Suprapubic skin (tissue), 4 donors: ENCODE measurements around the gene SEC24B. TPM values are rescaled to one million over a fixed set of nuclear protein-coding genes. Genes with fewer than 3 reads are reported as not detected.

Experiments used
- DNase-seq, 2 donors: peaks; one replicate each; pipeline ENCODE4 v3.0.0-alpha.2; 2019; ENCODE audit warnings: low spot score in 2 of 2
- H3K27ac ChIP-seq: fragments of 200-600 bp; sonication (generic); one replicate; pipeline ENCODE4 v1.5.1; 2019
- H3K27me3 ChIP-seq: fragments of 200-600 bp; sonication (generic); one replicate; pipeline ENCODE4 v1.5.1; 2019
- H3K36me3 ChIP-seq: fragments of 200-600 bp; sonication (generic); one replicate; pipeline ENCODE4 v1.5.1; 2019
- H3K4me1 ChIP-seq: fragments of 200-600 bp; sonication (generic); one replicate; pipeline ENCODE4 v1.5.1; 2019
- H3K4me3 ChIP-seq: fragments of 200-600 bp; sonication (generic); one replicate; pipeline ENCODE4 v1.5.1; 2019; ENCODE audit warnings: mild to moderate bottlenecking
- H3K9me3 ChIP-seq: fragments of 200-600 bp; sonication (generic); one replicate; pipeline ENCODE4 v1.5.1; 2019
- CTCF ChIP-seq, 2 donors: fragments of 200-600 bp in 1 of 2; fragments of 450-650 bp in 1 of 2; sonication (generic) in 1 of 2; IDR thresholded peaks; one replicate each; pipeline ENCODE4 v1.5.1; 2016 to 2019; ENCODE audit warnings: antibody characterized with exemption in 2 of 2, mild to moderate bottlenecking in 1 of 2, moderate library complexity in 1 of 2
- EP300 ChIP-seq: sonication (generic); formaldehyde crosslinking; IDR thresholded peaks from one replicate; pipeline ENCODE4 v1.6.1; 2017; ENCODE audit warnings: antibody characterized with exemption
- POLR2A ChIP-seq, 2 donors: fragments of 450-650 bp; IDR thresholded peaks; one replicate each; pipeline ENCODE4 v1.6.1; 2017; ENCODE audit warnings: antibody characterized with exemption in 2 of 2, mild to moderate bottlenecking in 2 of 2, moderate library complexity in 2 of 2
- POLR2AphosphoS5 ChIP-seq, 3 donors: sonication (generic); formaldehyde crosslinking; IDR thresholded peaks; one replicate each; pipeline ENCODE4 v1.6.1; 2017; ENCODE audit warnings: antibody characterized with exemption in 3 of 3
- WGBS: methylation state at CpG from one replicate; pipeline ENCODE4 v1.1.5; 2018; 5-methylcytosine and 5-hydroxymethylcytosine counted together
- total RNA-seq, 4 donors: library from RNA; depleted of rRNA; stranded (reverse); fragments of >200 nt; gene quantifications; one replicate each; pipeline ENCODE4 v1.1.0, GENCODE V29; 2016

SEC24B gene
- total RNA-seq, 4 donors from 2014 or later: 38.6 to 77.6 (median 46.1) TPM

- Histone ChIP-seq H3K27ac (no peak overlapping the region), H3K36me3 (no peaks in the 10 kb centered on the region), H3K9me3 (no peaks in the 10 kb centered on the region), H3K4me1 (peaks cover 8% of the 10 kb centered on the region), H3K27me3 (no peaks in the 10 kb centered on the region), H3K4me3 (no peak overlapping the region)
- DNase-seq: no peak
- WGBS: 84% methylated on average over 3 of the region's 3 CpGs
- TF ChIP-seq EP300: no peak
- TF ChIP-seq POLR2A (IDR thresholded peaks at IDR 0.05): no peak
- TF ChIP-seq POLR2AphosphoS5 (IDR thresholded peaks at IDR 0.05): no peak
- no peak for TF ChIP-seq CTCF (IDR thresholded peaks at IDR 0.05)
These were observed 24.9 kb upstream of the SEC24B start for GRCh38 chr4:109408711-109409110.

- WGBS: 94% methylated on average over 9 of the region's 9 CpGs
- no peak for TF ChIP-seq EP300
- TF ChIP-seq POLR2A (IDR thresholded peaks at IDR 0.05): no peak
- TF ChIP-seq POLR2AphosphoS5 (IDR thresholded peaks at IDR 0.05): no peak
- TF ChIP-seq CTCF (IDR thresholded peaks at IDR 0.05): no peak
- Histone ChIP-seq H3K9me3 (no peaks in the 10 kb centered on the region), H3K4me3 (no peak overlapping the region), H3K4me1 (peaks cover 8% of the 10 kb centered on the region), H3K36me3 (no peaks in the 10 kb centered on the region), H3K27me3 (no peaks in the 10 kb centered on the region), H3K27ac (no peak overlapping the region)
- DNase-seq: no peak
These were observed 23.4 kb upstream of the SEC24B start for GRCh38 chr4:109410226-109410625.

- 72% methylated on average over 3 of the region's 3 CpGs for WGBS
- Histone ChIP-seq H3K4me3 (no peak overlapping the region), H3K27ac (no peak overlapping the region), H3K4me1 (peaks cover 8% of the 10 kb centered on the region), H3K36me3 (no peaks in the 10 kb centered on the region), H3K9me3 (no peaks in the 10 kb centered on the region), H3K27me3 (no peaks in the 10 kb centered on the region)
- no peak for DNase-seq
- TF ChIP-seq POLR2A (IDR thresholded peaks at IDR 0.05): no peak
These were observed 22.8 kb upstream of the SEC24B start for GRCh38 chr4:109410776-109411175.

GRCh38 chr4:109411964-109412363 lies 21.7 kb upstream of the SEC24B start:
- H3K4me1 ChIP-seq: peaks cover 8% of the 10 kb centered on the region
- no peak overlapping the region for H3K4me3 ChIP-seq
- H3K36me3 ChIP-seq: no peaks in the 10 kb centered on the region
- no peak for DNase-seq
- no peak for TF ChIP-seq CTCF (IDR thresholded peaks at IDR 0.05)
- TF ChIP-seq EP300: no peak
- no peak for TF ChIP-seq POLR2A (IDR thresholded peaks at IDR 0.05)
- no peak for TF ChIP-seq POLR2AphosphoS5 (IDR thresholded peaks at IDR 0.05)
- H3K27ac ChIP-seq: no peak overlapping the region
- H3K27me3 ChIP-seq: no peaks in the 10 kb centered on the region
- whole genome bisulfite sequencing: 53% methylated on average over 2 of the region's 2 CpGs
- H3K9me3 ChIP-seq: no peaks in the 10 kb centered on the region

GRCh38 chr4:109412776-109413175 lies 20.8 kb upstream of the SEC24B start:
- 75% methylated on average over 1 of the region's 1 CpG for WGBS
- TF ChIP-seq POLR2AphosphoS5 (IDR thresholded peaks at IDR 0.05) (no peak), EP300 (no peak), CTCF (IDR thresholded peaks at IDR 0.05) (no peak), POLR2A (IDR thresholded peaks at IDR 0.05) (no peak)
- H3K4me1 ChIP-seq: peaks cover 8% of the 10 kb centered on the region
- no peak overlapping the region for H3K27ac ChIP-seq
- H3K36me3 ChIP-seq: no peaks in the 10 kb centered on the region
- H3K27me3 ChIP-seq: no peaks in the 10 kb centered on the region
- no peaks in the 10 kb centered on the region for H3K9me3 ChIP-seq
- no peak overlapping the region for H3K4me3 ChIP-seq
- DNase-seq: no peak

- WGBS: 67% methylated on average over 1 of the region's 1 CpG
These were observed 18.7 kb upstream of the SEC24B start for GRCh38 chr4:109414938-109415337.

More at GRCh38 chr4:109414938-109415337, 18.7 kb upstream of the SEC24B start:
- Histone ChIP-seq H3K27me3 (no peaks in the 10 kb centered on the region), H3K4me3 (no peak overlapping the region), H3K36me3 (no peaks in the 10 kb centered on the region), H3K4me1 (peaks cover 8% of the 10 kb centered on the region), H3K9me3 (no peaks in the 10 kb centered on the region), H3K27ac (no peak overlapping the region)
- TF ChIP-seq EP300 (no peak), POLR2AphosphoS5 (IDR thresholded peaks at IDR 0.05) (no peak), POLR2A (IDR thresholded peaks at IDR 0.05) (no peak), CTCF (IDR thresholded peaks at IDR 0.05) (no peak)
- no peak for DNase-seq
